Daoy (cell line): ENCODE results near the gene SLC4A2. TPM values are rescaled to one million over a fixed set of nuclear protein-coding genes. Genes with fewer than 3 reads are reported as not detected.

Source experiments
- DNase-seq: peaks from one replicate; pipeline ENCODE4 v3.0.0-alpha.2; 2015; ENCODE audit warnings: low read depth
- total RNA-seq: library from RNA; depleted of rRNA; stranded (reverse); fragments of >200 nt; shearing (Covaris generic); gene quantifications from 2 replicates; pipeline ENCODE4 v1.2.3, GENCODE V29; 2014

Gene SLC4A2
- total RNA-seq, 1 experiment from 2014 or later: 195 TPM

GRCh38 chr7:151080067-151080521 lies 20.7 kb downstream of the SLC4A2 start:
- peak; percentile 41 for DNase-seq

- DNase-seq: peak; percentile 98
Measured at GRCh38 chr7:151080522-151081169, 21.3 kb downstream of the SLC4A2 start, which contains the start of gene FASTK. FASTK (minus strand) TSS chr7:151080809; CDS start chr7:151080766, 43 bp downstream.

- peak; percentile 67 for DNase-seq
Measured at GRCh38 chr7:151081170-151082101, 22.0 kb downstream of the SLC4A2 start.

- DNase-seq: no peak
Measured at GRCh38 chr7:151082141-151083070, 23.0 kb downstream of the SLC4A2 start.

GRCh38 chr7:151083071-151083823 lies 23.9 kb downstream of the SLC4A2 start, which contains the start of gene TMUB1:
TMUB1 (minus strand) TSS chr7:151083493; CDS start chr7:151082563, 930 bp downstream.
- DNase-seq: peak; percentile 83

GRCh38 chr7:151083824-151084160 lies 24.4 kb downstream of the SLC4A2 start:
- DNase-seq: no peak

- DNase-seq: no peak
Measured at GRCh38 chr7:151085329-151085690, 25.9 kb downstream of the SLC4A2 start.

GRCh38 chr7:151085691-151086620 lies 26.6 kb downstream of the SLC4A2 start, which contains the start of gene AGAP3:
AGAP3 (plus strand) TSS chr7:151086475; CDS start chr7:151086742, 267 bp downstream.
- peak; percentile 91 for DNase-seq

- peak; percentile 65 for DNase-seq
Measured at GRCh38 chr7:151086802-151087244, 27.4 kb downstream of the SLC4A2 start.

GRCh38 chr7:151087245-151088018 lies 28.0 kb downstream of the SLC4A2 start:
- peak; percentile 78 for DNase-seq

GRCh38 chr7:151088019-151088855 lies 28.8 kb downstream of the SLC4A2 start:
- DNase-seq: peak; percentile 51

GRCh38 chr7:151088856-151089699 lies 29.7 kb downstream of the SLC4A2 start:
- peak; percentile 79 for DNase-seq

GRCh38 chr7:151089893-151090730 lies 30.7 kb downstream of the SLC4A2 start:
- DNase-seq: no peak

- DNase-seq: no peak
Measured at GRCh38 chr7:151091003-151091402, 31.6 kb downstream of the SLC4A2 start.

GRCh38 chr7:151091431-151091830 lies 32.0 kb downstream of the SLC4A2 start:
- DNase-seq: no peak

GRCh38 chr7:151091988-151092387 lies 32.6 kb downstream of the SLC4A2 start:
- no peak for DNase-seq
